ENCODE data around the gene MAPT. TPM values are rescaled to one million over a fixed set of nuclear protein-coding genes. Genes with fewer than 3 reads are reported as not detected.

The MAPT gene
- total RNA-seq, 1 donor from 2014 or later: 0.18 TPM

- intact Hi-C loops (cut with micrococcal nuclease): no loop called here
- no peak overlapping the region for H3K4me3 Mint-ChIP-seq
- TF ChIP-seq, protein P1, sequence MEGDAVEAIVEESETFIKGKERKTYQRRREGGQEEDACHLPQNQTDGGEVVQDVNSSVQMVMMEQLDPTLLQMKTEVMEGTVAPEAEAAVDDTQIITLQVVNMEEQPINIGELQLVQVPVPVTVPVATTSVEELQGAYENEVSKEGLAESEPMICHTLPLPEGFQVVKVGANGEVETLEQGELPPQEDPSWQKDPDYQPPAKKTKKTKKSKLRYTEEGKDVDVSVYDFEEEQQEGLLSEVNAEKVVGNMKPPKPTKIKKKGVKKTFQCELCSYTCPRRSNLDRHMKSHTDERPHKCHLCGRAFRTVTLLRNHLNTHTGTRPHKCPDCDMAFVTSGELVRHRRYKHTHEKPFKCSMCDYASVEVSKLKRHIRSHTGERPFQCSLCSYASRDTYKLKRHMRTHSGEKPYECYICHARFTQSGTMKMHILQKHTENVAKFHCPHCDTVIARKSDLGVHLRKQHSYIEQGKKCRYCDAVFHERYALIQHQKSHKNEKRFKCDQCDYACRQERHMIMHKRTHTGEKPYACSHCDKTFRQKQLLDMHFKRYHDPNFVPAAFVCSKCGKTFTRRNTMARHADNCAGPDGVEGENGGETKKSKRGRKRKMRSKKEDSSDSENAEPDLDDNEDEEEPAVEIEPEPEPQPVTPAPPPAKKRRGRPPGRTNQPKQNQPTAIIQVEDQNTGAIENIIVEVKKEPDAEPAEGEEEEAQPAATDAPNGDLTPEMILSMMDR (IDR thresholded peaks at IDR 0.05): no peak
- no peaks in the 10 kb centered on the region for H3K36me3 Mint-ChIP-seq (ENCODE audit: low read depth)
- ATAC-seq (ENCODE audit: low read depth) (no peak), DNase-seq (no peak)
- no peak overlapping the region for H3K27ac Mint-ChIP-seq
- H3K9me3 Mint-ChIP-seq: no peaks in the 10 kb centered on the region
- ChIA-PET POLR2A (no interaction called here), CTCF (interaction anchor here (1.1 kb wide), 1 partner anchor 17 kb away, joined by 3 read pairs; no protein-coding TSS in a partner anchor)
- peaks cover 27% of the 10 kb centered on the region for H3K27me3 Mint-ChIP-seq
- H3K4me1 Mint-ChIP-seq: no peaks in the 10 kb centered on the region
Observed at GRCh38 chr17:45965812-45966211, 71.5 kb downstream of the MAPT start.

DNA sequence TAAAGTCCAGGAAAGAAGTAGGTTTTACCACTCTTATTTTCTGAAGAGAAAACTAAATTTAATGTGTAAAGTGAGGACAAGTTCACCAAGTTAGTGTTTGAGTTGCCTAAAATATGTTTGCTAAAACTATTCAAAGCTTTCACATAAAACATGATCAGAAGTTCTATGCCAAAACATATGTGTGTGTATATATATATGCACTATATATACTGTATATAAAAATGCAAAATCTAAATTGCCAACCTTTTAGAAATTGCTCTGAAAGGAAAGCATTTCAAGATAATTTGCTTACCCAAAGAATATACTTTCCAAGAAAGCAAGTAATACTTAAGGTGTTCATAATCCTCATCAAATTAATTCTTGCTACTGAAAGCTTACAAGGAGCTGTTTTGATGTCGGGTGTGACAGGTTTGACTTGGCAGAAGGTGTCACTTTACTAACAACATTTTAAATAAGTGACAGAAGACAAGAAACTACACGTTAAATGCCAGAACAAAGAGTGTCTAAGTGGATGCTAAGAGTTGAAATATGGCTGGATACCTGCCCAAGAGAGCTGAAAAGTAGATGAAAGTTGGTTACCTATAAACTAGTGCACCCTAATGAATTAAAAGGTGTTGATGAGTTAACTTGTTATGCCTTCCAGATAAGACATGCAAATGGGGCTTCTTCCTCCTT is 72.4 kb downstream of the MAPT start:
- no peak overlapping the region for H3K27ac Mint-ChIP-seq
- H3K27me3 Mint-ChIP-seq: peaks cover 27% of the 10 kb centered on the region
- ChIA-PET POLR2A (no interaction called here), CTCF (no interaction called here)
- H3K9me3 Mint-ChIP-seq: no peaks in the 10 kb centered on the region
- TF ChIP-seq, protein P1 (IDR thresholded peaks at IDR 0.05): no peak
- DNase-seq (no peak), ATAC-seq (ENCODE audit: low read depth) (no peak)
- H3K4me3 Mint-ChIP-seq: no peak overlapping the region
- intact Hi-C loops (cut with micrococcal nuclease): no loop called here
- no peaks in the 10 kb centered on the region for H3K4me1 Mint-ChIP-seq
- H3K36me3 Mint-ChIP-seq (ENCODE audit: low read depth): no peaks in the 10 kb centered on the region

DNA sequence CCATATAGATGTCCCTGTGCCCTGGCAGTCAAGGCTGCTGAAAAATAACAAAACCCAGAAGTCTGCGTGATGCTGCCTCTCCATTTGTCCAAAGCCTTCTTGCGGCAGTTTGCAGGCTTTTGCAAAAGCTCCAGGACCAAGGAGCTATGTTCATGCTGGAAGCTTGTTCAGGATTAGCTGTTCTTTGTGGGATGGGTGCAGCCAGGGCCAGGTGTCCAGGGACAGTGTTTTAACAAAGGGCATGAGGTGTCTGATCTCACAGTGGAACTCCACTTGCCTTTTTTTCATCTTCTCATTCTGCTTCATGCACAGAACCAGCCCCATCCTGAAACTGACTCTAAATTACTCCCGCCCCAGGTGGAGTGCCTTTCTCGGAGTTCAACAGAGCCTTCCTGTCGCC is 73.0 kb downstream of the MAPT start:
- Mint-ChIP-seq H3K36me3 (ENCODE audit: low read depth) (no peaks in the 10 kb centered on the region), H3K4me1 (no peaks in the 10 kb centered on the region), H3K27ac (no peak overlapping the region), H3K4me3 (no peak overlapping the region), H3K27me3 (peaks cover 27% of the 10 kb centered on the region), H3K9me3 (no peaks in the 10 kb centered on the region)
- TF ChIP-seq, protein P1 (IDR thresholded peaks at IDR 0.05): no peak
- ATAC-seq (ENCODE audit: low read depth) (no peak), DNase-seq (no peak)
- POLR2A ChIA-PET: no interaction called here
- intact Hi-C loops (cut with micrococcal nuclease): no loop called here
- CTCF ChIA-PET: no interaction called here

DNA sequence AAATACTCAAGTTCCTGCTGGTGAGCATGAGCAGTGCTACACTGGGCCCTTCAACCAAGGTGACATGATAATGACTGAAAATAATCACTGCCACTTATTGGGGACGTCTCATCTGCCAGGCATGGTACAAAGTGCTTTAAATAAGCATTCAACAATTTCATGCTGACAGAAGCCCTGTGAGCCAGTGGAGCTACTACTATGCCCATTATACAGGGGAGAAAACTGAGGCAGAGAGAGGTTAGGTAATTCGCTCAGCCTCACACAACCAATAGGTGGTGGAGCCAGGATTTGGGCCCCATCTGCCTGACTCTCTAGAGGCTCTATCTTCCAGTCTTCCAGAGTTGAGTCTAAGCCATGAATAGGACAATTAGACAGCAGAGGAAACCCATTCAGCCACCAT is 74.4 kb downstream of the MAPT start:
- Mint-ChIP-seq H3K36me3 (ENCODE audit: low read depth) (no peaks in the 10 kb centered on the region), H3K27me3 (peaks cover 25% of the 10 kb centered on the region), H3K4me1 (peaks cover 4% of the 10 kb centered on the region), H3K27ac (no peak overlapping the region), H3K4me3 (no peak overlapping the region), H3K9me3 (no peaks in the 10 kb centered on the region)
- CTCF ChIA-PET: no interaction called here
- TF ChIP-seq, protein P1 (IDR thresholded peaks at IDR 0.05): no peak
- intact Hi-C loops (cut with micrococcal nuclease): no loop called here
- DNase-seq: no peak
- ATAC-seq (ENCODE audit: low read depth): no peak
- POLR2A ChIA-PET: no interaction called here

DNA sequence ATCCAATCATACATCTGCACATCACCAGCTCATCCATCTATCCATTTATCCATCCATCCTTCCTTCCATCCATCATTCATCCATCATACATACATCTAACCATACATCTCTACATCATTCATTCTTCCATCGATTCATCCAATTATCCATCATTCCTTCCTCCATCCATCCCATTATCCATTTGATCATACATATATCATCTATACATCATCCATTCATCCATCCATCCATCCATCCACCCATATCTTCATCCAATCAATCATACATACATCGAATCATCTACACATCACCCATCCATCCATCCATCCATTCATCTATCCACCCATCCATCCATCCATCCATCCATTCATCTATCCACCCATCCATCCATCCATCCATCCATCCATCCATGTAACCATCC is 75.4 kb downstream of the MAPT start:
- POLR2A ChIA-PET: no interaction called here
- Mint-ChIP-seq H3K36me3 (ENCODE audit: low read depth) (no peaks in the 10 kb centered on the region), H3K9me3 (no peaks in the 10 kb centered on the region), H3K4me3 (no peak overlapping the region), H3K4me1 (peaks cover 13% of the 10 kb centered on the region), H3K27me3 (peaks cover 25% of the 10 kb centered on the region), H3K27ac (no peak overlapping the region)
- DNase-seq (no peak), ATAC-seq (ENCODE audit: low read depth) (no peak)
- TF ChIP-seq, protein P1 (IDR thresholded peaks at IDR 0.05): no peak
- CTCF ChIA-PET: no interaction called here
- intact Hi-C loops (cut with micrococcal nuclease): no loop called here

Data from activated B cell treated with CpG ODN at 0.5 μM for 24 hours (primary cell).